HL-60 (cell line): ENCODE data around the gene FAM72D.
"Not testable (repeated sequence)": the region's sequence is repeated elsewhere in the genome, so short reads cannot be mapped to it uniquely, and the experiment has no call there.

Experiments
- POLR2AphosphoS5 ChIP-seq: IDR thresholded peaks from 2 replicates; pipeline ENCODE4 v1.6.1; 2012; ENCODE audit warnings: low read depth
- TF ChIP-seq, protein P1 (sequence below): IDR thresholded peaks from one replicate; pipeline ENCODE4 v1.5.1; 2011; ENCODE audit warnings: low read length, control low read depth, inconsistent platforms; ENCODE audit not compliant: insufficient read depth
- TF ChIP-seq, protein P2 (sequence below): IDR thresholded peaks from 2 replicates; pipeline ENCODE4 v1.6.1; 2012; ENCODE audit warnings: low read depth; ENCODE audit not compliant: insufficient replicate concordance

DNA sequence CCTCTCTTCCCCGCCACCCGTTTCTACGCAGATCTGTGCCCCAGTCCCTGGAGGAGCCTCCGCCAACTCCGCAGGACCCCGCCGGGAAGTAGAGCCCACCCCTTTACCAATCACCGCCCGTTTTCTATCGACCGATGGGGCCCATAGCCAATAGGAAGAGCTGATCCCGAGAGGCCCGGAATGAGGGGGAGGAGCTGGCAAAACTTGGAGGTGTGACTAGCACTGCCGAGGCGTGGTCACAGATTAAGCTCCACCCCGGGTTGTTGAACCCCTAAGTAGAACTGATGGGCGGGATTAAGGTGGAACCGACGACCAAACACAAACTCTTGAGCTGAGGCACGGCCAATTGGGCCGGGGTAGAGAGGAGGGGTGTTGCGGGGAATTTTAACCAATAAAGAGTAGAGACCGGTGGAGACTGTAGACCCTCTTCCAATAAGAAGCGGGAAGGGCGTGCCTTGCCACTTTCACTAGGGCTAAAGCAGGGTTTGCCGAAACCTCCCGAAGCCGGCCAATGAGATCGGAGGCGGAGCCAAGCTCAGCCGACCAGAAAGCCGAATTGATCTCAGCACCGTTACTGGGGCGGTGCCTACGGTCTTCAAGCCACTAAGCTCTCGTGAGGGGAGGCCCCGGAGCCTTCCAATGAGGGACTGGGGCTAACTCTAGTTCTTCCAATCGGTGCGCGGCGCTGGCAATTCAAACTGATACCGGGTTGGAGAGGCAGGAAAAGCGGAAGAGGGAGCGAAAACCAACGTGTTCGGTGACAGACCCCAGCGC, at the start of gene FAM72D, which contains the start of gene SRGAP2B:
- TF ChIP-seq, protein P1, sequence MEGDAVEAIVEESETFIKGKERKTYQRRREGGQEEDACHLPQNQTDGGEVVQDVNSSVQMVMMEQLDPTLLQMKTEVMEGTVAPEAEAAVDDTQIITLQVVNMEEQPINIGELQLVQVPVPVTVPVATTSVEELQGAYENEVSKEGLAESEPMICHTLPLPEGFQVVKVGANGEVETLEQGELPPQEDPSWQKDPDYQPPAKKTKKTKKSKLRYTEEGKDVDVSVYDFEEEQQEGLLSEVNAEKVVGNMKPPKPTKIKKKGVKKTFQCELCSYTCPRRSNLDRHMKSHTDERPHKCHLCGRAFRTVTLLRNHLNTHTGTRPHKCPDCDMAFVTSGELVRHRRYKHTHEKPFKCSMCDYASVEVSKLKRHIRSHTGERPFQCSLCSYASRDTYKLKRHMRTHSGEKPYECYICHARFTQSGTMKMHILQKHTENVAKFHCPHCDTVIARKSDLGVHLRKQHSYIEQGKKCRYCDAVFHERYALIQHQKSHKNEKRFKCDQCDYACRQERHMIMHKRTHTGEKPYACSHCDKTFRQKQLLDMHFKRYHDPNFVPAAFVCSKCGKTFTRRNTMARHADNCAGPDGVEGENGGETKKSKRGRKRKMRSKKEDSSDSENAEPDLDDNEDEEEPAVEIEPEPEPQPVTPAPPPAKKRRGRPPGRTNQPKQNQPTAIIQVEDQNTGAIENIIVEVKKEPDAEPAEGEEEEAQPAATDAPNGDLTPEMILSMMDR: not testable (repeated sequence)
- TF ChIP-seq, protein P2, sequence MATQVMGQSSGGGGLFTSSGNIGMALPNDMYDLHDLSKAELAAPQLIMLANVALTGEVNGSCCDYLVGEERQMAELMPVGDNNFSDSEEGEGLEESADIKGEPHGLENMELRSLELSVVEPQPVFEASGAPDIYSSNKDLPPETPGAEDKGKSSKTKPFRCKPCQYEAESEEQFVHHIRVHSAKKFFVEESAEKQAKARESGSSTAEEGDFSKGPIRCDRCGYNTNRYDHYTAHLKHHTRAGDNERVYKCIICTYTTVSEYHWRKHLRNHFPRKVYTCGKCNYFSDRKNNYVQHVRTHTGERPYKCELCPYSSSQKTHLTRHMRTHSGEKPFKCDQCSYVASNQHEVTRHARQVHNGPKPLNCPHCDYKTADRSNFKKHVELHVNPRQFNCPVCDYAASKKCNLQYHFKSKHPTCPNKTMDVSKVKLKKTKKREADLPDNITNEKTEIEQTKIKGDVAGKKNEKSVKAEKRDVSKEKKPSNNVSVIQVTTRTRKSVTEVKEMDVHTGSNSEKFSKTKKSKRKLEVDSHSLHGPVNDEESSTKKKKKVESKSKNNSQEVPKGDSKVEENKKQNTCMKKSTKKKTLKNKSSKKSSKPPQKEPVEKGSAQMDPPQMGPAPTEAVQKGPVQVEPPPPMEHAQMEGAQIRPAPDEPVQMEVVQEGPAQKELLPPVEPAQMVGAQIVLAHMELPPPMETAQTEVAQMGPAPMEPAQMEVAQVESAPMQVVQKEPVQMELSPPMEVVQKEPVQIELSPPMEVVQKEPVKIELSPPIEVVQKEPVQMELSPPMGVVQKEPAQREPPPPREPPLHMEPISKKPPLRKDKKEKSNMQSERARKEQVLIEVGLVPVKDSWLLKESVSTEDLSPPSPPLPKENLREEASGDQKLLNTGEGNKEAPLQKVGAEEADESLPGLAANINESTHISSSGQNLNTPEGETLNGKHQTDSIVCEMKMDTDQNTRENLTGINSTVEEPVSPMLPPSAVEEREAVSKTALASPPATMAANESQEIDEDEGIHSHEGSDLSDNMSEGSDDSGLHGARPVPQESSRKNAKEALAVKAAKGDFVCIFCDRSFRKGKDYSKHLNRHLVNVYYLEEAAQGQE: not testable (repeated sequence)
- not testable (repeated sequence) for TF ChIP-seq POLR2AphosphoS5
